Measurements from ENCODE around the gene DNAH3.
"Not testable (repeated sequence)": the region's sequence is repeated elsewhere in the genome, so short reads cannot be mapped to it uniquely, and the experiment has no call there.

The DNAH3 gene, protein sequence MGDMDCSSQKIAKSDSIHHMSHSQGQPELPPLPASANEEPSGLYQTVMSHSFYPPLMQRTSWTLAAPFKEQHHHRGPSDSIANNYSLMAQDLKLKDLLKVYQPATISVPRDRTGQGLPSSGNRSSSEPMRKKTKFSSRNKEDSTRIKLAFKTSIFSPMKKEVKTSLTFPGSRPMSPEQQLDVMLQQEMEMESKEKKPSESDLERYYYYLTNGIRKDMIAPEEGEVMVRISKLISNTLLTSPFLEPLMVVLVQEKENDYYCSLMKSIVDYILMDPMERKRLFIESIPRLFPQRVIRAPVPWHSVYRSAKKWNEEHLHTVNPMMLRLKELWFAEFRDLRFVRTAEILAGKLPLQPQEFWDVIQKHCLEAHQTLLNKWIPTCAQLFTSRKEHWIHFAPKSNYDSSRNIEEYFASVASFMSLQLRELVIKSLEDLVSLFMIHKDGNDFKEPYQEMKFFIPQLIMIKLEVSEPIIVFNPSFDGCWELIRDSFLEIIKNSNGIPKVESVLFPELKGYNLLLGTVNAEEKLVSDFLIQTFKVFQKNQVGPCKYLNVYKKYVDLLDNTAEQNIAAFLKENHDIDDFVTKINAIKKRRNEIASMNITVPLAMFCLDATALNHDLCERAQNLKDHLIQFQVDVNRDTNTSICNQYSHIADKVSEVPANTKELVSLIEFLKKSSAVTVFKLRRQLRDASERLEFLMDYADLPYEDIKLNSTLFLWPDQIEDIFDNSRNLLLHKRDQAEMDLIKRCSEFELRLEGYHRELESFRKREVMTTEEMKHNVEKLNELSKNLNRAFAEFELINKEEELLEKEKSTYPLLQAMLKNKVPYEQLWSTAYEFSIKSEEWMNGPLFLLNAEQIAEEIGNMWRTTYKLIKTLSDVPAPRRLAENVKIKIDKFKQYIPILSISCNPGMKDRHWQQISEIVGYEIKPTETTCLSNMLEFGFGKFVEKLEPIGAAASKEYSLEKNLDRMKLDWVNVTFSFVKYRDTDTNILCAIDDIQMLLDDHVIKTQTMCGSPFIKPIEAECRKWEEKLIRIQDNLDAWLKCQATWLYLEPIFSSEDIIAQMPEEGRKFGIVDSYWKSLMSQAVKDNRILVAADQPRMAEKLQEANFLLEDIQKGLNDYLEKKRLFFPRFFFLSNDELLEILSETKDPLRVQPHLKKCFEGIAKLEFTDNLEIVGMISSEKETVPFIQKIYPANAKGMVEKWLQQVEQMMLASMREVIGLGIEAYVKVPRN (N-terminal part only)
- 0 reads per million in 4 donors for total RNA-seq

DNA sequence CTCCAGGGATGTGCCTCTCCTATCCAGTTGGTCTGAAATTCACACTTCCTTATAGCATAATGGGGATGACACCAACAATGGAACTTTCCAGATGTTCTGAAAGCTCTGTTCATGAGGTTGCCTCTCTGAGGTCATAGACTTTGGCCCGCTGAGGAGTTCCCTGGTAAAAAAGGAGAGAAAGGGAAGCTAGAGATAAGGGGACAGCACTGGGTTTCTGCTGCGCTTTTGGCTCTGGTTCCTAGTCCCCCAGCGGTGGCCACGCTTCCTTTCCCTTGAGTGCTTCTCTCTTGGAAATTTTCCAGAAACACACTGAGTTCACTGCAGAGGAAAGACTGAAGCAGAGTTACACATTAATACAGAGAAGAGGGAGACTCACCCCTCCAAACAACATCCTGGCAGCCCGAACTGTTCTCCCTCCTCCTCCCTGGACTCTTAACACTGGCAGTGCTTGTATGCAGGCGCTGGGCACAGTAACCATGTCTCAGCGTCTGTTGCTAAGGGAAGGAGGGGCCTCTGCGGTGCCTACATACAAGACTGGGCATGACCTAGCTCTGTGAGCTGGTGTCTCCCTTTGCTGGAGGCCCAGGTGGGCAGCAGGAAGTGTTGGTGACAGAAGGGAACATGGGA, at the start of gene DNAH3:
TSS of gene DNAH3 (minus strand) at position 472 of the 627 bp plus-strand sequence. CDS start 527 bp downstream, outside the sequence.
- DNase-seq, result no peak

DNA sequence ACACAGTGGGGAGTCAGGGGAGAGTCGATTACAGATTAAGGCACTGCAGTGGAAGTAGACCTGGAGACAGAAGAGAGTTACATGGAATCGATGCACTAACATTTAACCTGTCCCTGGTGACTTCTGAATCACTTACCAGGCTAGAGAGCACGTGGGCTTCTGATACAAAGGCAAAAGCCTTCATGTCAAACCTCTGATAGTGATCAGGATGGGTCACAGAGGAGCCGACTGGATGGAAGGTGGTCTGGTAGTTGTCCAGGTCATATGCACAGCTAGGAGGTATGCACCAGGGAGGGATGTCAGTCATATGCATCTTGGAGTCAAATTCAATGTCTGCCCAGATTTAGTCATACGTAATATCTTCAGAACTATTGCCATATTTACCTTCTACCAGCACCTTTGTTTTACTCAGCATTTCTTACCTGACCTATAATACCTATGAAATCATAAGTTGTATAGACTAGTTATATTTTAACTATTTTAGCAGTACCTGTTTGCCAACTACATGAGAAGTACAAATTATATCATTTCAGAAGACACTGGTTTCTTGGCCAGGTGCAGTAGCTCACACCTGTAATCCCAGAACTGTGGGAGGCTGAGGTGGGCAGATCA, 49.1 kb upstream of the DNAH3 start:
- no peak for DNase-seq

DNA sequence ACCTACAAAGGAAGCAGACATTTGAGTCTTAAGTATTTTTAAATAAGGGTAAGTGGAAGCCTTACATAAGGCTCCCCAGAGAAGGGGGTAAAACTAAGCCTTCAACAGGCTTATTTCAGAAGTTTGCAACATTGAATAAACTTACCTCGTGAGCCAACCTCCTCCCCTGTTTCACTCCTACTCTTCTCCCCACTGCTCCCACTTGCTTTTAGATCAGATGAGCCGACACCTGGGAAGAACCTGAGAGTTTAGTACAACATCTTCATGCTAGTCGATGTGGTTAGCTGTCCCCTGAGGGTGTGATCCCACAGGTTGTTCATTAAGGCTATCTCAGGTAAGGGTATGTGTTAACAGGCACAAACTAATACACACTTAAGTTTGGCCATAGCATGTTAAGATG, 47.0 kb upstream of the DNAH3 start:
- DNase-seq, result no peak

DNA sequence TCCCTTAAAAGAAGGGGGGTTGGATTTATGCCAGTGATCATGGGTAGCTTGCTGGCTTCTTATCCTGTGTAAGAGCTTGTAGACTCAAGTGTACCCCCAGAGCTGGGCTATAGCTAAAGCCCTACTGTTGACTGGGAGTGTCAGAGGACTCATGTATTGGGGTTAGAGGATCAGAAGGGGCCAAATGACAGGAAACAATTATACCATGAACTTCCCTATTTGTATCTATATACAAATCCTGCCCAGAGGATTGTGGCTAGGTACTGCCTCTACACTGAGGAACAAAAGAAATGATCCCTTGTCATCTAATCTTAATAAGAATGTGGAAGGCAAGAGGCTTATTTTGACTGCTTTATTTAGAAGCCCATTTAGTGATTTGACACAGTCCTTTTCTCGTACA, 46.5 kb upstream of the DNAH3 start:
- no peak for DNase-seq

DNA sequence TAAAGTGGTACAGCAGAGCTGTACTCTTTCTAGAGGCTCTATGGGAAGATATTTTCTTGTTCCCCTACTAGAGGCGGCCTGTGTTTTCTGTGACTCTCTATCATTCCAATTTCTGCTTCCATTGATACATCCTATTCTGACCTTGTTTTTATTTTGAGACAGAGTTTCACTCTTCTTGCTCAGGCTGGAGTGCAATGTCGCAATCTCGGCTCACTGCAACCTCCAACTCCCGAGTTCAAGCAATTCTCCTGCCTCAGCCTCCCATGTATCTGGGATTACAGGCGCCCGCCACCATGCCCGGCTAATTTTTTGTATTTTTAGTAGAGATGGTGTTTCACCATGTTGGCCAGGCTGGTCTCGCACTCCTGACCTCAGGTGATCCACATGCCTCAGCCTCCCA, 44.7 kb upstream of the DNAH3 start:
- DNase-seq, result not testable (repeated sequence)

DNA sequence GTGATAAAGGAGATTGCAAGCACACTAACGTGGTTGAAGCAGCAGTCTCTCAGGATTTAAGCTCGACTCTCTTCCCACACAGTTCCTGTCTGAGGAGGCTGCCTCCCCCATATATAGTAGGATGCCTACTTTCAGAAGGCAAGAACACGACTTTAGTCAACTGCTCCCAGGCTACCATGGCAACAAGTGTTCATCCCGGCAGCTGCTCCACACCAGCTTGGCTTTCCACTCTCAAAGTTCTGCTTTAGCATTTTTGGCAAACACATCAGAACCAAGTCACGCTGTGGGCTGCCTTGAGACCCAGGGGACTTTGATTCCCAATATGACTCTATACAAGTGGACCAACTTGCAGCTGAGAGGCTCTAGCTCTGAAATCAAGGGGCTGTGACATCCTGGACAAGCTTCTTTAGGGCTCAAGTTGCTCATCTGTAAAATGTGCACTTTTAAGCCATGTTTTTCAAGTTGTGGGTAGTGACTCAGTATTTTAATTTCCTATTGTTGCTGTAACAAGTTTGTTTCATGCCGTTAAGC, 44.2 kb upstream of the DNAH3 start:
- DNase-seq, result no peak

DNA sequence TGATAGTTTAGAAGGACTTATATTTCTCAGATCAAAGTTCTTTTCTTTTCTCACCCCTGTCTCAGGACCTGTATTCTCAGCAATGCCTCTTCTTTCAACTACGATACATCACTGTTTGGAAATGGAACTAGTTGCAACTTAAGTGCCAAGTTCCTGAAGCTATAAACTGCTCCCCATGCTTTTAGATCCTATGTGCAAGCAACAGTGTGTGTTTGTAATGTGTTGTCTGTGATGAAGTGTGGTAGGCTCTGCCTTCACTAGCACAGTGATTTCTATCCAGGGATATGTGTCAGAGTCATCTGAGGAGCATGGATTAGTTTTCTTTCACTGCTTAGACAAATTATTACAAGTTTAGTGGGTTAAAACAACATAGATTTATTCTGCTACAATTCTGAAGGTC, 42.3 kb upstream of the DNAH3 start:
- no peak for DNase-seq

DNA sequence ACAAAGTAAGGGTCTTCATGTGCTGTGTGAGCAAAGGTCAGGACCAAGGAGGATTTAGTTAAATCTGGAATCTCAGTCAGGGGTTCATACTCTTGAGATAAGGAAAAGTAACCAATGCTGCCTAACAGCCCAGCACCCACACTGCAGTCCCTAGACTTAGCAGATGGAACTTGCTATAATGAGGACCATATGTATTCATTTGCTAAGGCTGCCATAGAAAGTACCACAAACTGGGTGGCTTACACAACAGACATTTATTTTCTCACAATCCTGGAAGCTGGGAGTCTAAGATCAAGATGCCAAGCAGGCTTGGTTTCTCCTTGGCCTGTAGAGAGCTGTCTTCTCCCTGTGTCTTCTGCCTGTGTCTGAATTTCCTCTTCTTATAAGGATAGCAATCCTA, 40.0 kb upstream of the DNAH3 start:
- no peak for DNase-seq

DNA sequence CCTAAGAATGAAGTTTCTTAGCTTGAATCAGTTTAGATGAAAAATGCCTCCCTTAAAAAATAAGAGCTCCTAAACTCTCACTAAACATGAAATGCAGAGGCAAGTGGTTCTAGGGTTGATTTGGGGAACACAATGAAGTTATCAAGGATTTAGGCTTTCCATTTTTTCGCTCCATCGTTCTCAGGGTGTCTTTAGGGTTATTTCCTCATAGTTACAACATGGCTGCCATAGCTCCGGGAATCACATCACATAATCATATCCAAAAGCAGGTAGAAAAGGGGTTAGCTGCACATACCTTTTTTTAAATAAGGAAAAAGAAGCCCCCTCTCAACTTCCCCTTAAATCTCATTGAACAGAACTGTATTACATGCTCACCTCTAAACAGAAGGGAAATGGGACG, 39.4 kb upstream of the DNAH3 start:
- DNase-seq, result no peak

DNA sequence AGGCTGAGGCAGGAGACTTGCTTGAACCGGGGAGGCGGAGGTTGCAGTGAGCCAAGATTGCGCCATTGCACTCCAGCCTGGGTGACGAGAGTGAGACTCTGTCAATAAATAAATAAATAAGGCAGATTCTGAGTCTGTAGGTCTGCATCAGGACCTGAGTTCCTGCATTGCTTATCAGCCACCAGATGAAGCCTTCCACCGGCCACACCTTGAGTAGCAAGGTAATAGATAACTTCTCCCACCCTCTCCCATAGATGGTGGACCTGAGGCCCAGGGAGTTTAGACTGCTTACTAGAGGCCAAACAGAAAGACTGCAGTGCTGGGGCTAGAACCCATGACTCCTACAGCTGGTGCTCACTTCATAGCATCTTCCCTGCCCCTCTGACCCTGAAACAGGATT, 38.7 kb upstream of the DNAH3 start:
- DNase-seq, result no peak

DNA sequence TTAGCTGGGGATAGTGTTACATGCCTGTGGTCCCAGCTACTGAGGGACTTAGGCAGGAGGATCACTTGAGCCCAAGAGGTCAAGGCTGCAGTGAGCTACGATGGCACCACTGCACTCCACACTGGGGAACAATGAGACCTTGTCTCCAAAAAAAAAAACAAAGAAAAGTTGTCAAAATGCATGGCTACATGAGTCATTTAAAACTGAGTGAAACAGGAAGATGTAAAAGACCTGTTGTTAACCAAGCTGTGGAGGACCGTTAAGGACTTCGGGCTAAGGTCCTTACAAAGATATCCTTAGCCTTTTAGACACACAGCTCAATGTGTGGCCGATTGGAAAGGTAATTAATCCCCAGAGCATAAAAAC, 35.7 kb upstream of the DNAH3 start:
- no peak for DNase-seq

DNA sequence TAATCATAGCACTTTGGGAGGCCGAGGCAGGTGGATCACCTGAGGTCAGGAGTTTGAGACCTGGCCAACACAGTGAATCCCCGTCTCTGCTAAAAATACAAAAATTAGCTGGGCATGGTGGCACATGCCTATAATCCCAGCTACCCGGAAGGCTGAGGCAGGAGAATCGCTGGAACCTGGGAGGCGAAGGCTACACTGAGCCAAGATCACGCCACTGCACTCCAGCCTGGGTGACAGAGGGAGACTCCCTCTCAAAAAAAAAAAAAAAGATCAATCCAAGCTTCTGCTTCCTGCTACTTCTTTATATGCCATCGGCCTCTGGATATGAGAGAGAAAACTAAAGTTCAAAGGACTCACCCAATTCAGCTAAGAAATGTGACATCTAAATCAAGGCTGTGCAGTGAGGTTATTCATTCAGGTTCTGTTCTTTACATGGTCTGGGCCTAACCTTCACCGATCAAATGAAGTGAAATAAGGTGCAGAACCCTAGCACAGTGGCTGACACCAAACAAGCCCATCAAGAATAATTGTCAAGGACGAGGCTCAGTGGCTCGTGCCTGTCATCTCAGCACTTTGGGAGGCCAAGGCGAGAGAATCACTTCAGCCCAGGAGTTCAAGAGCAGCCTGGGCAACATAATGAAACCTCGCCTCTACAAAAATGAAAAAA, 35.1 kb upstream of the DNAH3 start:
- DNase-seq, result no peak

DNA sequence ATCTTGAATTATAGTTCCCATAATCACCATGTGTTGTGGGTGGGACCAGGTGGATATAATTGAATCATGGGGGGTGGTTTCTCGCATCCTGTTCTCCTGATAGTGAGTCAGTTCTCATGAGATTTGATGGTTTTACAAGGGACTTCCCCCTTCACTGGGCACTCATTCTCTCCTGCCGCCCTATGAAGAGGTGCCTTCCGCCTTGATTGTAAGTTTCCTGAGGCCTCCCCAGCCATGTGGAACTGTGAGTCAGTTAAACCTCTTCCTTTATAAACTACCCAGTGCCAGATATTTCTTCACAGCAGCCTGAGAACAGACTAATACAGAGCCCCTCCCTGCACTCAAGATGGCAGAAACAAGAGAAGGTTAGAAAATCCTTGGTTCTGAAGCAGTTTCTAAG, 34.2 kb upstream of the DNAH3 start:
- no peak for DNase-seq

DNA sequence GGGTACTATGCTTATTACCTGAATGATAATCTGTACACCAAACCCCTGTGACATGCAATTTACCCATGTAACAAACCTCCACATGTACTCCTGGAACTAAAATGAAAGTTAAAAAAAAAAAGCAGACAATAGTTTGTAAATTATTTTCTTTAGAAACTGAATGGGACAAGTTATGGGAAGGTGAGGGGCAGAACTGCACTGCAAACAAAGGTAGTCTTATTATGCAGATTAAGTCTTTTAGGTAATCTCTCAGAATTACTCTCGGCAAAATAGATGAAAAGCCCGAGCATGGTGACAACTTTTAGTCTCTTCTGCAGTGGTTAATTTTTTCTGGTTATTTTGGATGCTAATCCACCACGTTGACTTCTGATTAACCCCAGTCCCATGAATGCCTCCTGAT, 33.3 kb upstream of the DNAH3 start:
- DNase-seq, result no peak

DNA sequence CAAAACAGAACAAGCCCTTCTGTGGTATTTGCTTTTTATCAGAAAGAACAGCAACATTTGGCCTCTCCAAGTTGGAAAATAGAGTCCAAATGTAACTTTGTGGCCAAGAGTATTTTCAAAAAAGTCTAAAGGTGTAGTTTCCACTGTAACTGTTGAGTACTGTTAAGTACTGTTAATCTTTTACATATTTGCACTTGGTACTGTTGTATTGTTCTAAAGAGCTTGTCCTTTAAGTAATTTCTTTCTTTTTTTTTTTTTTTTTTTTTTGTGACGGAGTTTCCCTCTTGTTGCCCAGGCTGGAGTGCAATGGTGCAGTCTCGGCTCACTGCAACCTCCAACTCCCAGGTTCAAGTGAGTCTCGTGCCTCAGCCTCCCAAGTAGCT, 29.3 kb upstream of the DNAH3 start:
- no peak for DNase-seq

DNA sequence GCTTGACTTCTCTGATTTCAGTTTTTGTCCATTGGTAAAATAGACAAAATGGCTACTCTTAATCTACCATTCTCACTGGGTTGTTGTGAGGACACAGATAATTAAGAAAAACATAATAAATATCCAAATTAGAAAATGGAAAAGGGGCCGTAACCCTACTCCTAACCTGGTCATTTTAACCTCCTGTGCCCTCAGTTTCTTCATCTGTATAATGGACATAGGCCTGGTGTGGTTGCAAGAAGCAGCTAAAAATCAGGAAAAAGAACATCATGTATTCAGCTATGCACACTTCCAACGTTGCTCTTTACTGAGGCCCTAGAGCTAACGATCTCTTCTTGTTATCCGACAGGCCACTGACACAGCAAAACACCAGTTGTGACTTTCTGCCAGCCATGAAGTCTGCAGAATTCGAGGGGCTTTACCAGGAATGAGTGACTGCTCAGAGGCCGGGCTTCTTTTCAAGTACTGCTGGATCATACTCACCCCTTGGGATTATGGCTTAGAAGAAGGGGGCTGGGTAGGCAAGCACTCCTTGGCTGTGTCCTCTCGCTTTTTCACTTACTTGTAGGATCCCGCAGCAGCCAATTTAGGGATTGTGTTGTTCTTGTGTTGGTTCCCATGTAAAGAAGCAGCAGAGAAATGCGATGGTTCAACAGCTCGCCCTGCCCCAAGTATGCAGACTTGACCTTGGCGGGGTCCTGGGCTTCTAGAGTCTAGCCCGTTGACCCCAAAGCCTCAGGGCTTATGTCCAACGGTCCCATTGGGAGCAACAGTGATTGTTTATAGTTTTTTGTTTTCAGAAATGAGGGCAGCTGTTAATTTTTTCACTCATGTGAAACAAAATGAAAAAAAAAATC, 28.7 kb upstream of the DNAH3 start:
- no peak for DNase-seq

DNA sequence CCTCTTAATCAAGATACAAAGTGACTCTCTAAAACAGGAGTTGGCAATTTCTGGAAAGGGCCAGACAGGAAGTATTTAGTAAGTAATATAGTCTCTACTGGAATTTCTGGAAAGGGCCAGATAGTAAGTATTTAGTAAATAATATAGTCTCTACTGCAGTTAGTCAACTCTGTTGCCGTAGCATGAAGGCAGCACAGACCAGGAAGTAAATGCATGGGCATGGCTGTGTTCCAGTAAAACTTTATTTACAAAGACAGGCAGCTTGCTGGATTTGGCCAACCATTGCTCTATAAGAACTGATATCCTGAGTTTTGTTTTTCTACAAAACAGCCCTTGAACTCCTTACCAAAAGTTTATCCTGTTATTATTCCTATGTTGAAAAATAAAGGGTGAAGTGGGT, 24.8 kb upstream of the DNAH3 start:
- no peak for DNase-seq

DNA sequence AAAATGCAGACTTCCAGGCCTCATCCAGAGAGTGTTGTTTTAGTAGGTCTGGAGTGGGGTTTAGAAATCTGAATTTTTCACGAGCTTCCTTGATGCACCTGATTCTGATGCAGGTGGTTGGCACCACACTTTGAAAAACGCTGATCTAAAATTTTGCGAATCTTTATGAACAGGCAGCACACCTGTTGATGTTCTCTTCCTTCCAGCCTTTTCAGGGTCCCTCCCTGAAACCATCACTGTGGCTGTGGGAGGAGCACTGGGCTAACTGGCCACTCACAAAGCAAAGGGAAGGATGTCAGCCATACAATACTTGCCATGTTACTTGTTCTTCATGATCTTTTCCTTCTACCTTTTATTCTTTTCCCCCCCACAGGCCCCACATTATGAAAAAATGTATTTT, 22.0 kb upstream of the DNAH3 start:
- DNase-seq, result no peak

DNA sequence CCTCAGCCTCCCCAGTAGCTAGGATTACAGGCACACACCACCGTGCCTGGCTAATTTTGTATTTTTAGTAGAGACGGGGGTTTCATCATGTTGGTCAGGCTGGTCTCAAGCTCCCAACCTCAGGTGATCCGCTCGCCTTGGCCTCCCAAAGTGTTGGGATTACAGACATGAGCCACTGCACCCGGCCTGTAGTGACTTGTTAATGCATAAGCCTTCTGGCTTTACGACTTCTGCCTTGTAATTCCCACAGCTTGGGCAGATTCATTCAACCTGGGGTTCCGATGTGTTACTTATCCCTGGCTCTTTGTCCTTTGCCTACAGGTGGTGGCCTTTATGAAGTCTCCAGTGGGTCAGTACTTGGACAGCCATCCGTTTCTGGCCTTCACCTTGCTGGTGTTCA, 19.5 kb upstream of the DNAH3 start:
- DNase-seq, result not testable (repeated sequence)

DNA sequence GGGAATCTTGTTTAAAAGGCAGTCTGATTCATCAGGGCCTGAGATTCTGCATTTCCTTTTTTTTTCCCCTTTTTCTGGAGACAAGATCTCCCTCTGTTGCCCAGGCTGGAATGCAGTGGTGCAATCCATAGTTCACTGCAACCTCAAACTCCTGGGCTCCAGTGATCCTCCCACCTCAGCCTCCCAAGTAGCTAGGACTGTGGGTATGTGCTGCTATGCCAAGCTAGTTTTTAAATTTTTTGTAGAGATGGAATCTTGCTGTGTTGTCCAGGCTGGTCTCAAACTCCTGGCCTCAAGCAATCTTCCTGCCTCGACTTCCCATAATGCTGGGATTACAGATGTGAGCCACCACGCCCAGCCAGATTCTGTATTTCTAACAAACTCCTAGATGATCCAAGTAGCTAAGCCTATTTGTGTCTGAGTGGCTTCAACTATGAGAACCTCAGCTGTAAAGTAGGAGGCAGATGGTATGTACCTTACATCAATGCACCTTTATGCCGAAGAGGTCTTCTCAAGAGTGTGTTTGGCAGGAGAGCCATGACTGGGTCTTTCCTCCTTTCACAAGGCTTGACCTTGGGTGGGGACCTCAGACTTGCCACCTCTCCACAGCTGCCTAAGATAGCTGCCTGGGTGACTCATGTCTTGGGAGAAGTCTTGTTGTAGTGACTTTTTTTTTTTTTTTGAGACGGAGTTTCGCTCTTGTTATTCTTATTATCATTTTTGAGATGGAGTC, 18.8 kb upstream of the DNAH3 start:
- DNase-seq, result no peak
